ENCODE results near the gene NUP210L.
"Not testable (repeated sequence)": the region's sequence is repeated elsewhere in the genome, so short reads cannot be mapped to it uniquely, and the experiment has no call there.

NUP210L gene

GRCh38 chr1:154075746-154076145, 79.1 kb downstream of the NUP210L start:
- no peaks in the 10 kb centered on the region for H4K20me1 ChIP-seq (ENCODE audit: insufficient read depth, low read length, poor library complexity, severe bottlenecking)
- H3K4me3 ChIP-seq (ENCODE audit: low read length, poor library complexity, severe bottlenecking): no peak overlapping the region
- H3K27me3 ChIP-seq (ENCODE audit: insufficient read depth, low read length, poor library complexity, severe bottlenecking): no peaks in the 10 kb centered on the region
- H2AFZ ChIP-seq (ENCODE audit: low read length): no peak overlapping the region
- peaks cover 4% of the 10 kb centered on the region; the same call in 1 of the 2 replicates for H3K9me3 ChIP-seq (ENCODE audit: insufficient read depth, low read depth, low read length)
- H3K36me3 ChIP-seq (ENCODE audit: insufficient read depth, low read length): no peaks in the 10 kb centered on the region
- no peak overlapping the region for H3K4me2 ChIP-seq (ENCODE audit: low read depth, low read length, poor library complexity, severe bottlenecking)
- H3K9me2 ChIP-seq (replicated peaks; ENCODE audit: low read depth, low read length): no peaks in the 10 kb centered on the region
- no peak overlapping the region for H3K9ac ChIP-seq (ENCODE audit: low read depth, low read length, poor library complexity, severe bottlenecking)
- H3K79me2 ChIP-seq (ENCODE audit: insufficient read depth, low read length): no peaks in the 10 kb centered on the region
- no peaks in the 10 kb centered on the region for H3F3A ChIP-seq (ENCODE audit: low read depth)
- no peaks in the 10 kb centered on the region for H3K4me1 ChIP-seq (ENCODE audit: insufficient read depth, low read length, poor library complexity, severe bottlenecking)
- no peak for TF ChIP-seq EZH2phosphoT487 (IDR thresholded peaks at IDR 0.05; ENCODE audit: borderline replicate concordance)
- TF ChIP-seq, protein P1, sequence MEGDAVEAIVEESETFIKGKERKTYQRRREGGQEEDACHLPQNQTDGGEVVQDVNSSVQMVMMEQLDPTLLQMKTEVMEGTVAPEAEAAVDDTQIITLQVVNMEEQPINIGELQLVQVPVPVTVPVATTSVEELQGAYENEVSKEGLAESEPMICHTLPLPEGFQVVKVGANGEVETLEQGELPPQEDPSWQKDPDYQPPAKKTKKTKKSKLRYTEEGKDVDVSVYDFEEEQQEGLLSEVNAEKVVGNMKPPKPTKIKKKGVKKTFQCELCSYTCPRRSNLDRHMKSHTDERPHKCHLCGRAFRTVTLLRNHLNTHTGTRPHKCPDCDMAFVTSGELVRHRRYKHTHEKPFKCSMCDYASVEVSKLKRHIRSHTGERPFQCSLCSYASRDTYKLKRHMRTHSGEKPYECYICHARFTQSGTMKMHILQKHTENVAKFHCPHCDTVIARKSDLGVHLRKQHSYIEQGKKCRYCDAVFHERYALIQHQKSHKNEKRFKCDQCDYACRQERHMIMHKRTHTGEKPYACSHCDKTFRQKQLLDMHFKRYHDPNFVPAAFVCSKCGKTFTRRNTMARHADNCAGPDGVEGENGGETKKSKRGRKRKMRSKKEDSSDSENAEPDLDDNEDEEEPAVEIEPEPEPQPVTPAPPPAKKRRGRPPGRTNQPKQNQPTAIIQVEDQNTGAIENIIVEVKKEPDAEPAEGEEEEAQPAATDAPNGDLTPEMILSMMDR (conservative IDR thresholded peaks at IDR 0.05; ENCODE audit: low read length): no peak

- TF ChIP-seq, protein P1 (conservative IDR thresholded peaks at IDR 0.05; ENCODE audit: low read length): no peak
- no peak for TF ChIP-seq EZH2phosphoT487 (IDR thresholded peaks at IDR 0.05; ENCODE audit: borderline replicate concordance)
Observed at GRCh38 chr1:154062309-154062708, 92.6 kb downstream of the NUP210L start.

DNA sequence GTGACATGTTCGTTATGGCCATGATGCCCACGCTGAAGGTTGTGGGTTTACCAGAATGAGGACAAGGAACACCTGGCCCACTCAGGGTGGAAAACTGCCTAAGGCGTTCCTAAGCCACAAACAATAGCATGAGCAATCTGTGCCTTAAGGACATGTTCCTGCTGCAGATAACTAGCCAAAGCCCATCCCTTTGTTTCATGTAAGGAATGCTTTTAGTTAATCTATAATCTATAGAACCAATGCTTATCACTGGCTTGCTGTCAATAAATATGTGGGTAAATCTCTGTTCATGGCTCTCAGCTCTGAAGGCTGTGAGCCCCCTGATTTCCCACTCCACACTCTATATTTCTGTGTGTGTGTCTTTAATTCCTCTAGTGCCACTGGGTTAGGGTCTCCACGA, 107.4 kb downstream of the NUP210L start:
- not testable (repeated sequence) for H3K9me3 ChIP-seq (ENCODE audit: insufficient read depth, low read depth, low read length); H3K36me3 ChIP-seq (ENCODE audit: insufficient read depth, low read length); H3K9ac ChIP-seq (ENCODE audit: low read depth, low read length, poor library complexity, severe bottlenecking); H3F3A ChIP-seq (ENCODE audit: low read depth); H3K4me1 ChIP-seq (ENCODE audit: insufficient read depth, low read length, poor library complexity, severe bottlenecking); H3K27me3 ChIP-seq (ENCODE audit: insufficient read depth, low read length, poor library complexity, severe bottlenecking); H3K4me2 ChIP-seq (ENCODE audit: low read depth, low read length, poor library complexity, severe bottlenecking); H4K20me1 ChIP-seq (ENCODE audit: insufficient read depth, low read length, poor library complexity, severe bottlenecking); H3K9me2 ChIP-seq (replicated peaks; ENCODE audit: low read depth, low read length); H3K4me3 ChIP-seq (ENCODE audit: low read length, poor library complexity, severe bottlenecking); H3K79me2 ChIP-seq (ENCODE audit: insufficient read depth, low read length); H2AFZ ChIP-seq (ENCODE audit: low read length)

More at GRCh38 chr1:154062309-154062708, 92.6 kb downstream of the NUP210L start:
- H4K20me1 ChIP-seq (ENCODE audit: insufficient read depth, low read length, poor library complexity, severe bottlenecking): no peaks in the 10 kb centered on the region
- no peak overlapping the region for H3K9ac ChIP-seq (ENCODE audit: low read depth, low read length, poor library complexity, severe bottlenecking)
- H3F3A ChIP-seq (ENCODE audit: low read depth): no peaks in the 10 kb centered on the region
- no peaks in the 10 kb centered on the region for H3K4me1 ChIP-seq (ENCODE audit: insufficient read depth, low read length, poor library complexity, severe bottlenecking)
- no peak overlapping the region for H2AFZ ChIP-seq (ENCODE audit: low read length)
- H3K9me2 ChIP-seq (replicated peaks; ENCODE audit: low read depth, low read length): no peaks in the 10 kb centered on the region
- H3K79me2 ChIP-seq (ENCODE audit: insufficient read depth, low read length): no peaks in the 10 kb centered on the region
- no peak overlapping the region for H3K4me3 ChIP-seq (ENCODE audit: low read length, poor library complexity, severe bottlenecking)
- H3K9me3 ChIP-seq (ENCODE audit: insufficient read depth, low read depth, low read length): no peaks in the 10 kb centered on the region
- H3K36me3 ChIP-seq (ENCODE audit: insufficient read depth, low read length): no peaks in the 10 kb centered on the region
- no peaks in the 10 kb centered on the region for H3K27me3 ChIP-seq (ENCODE audit: insufficient read depth, low read length, poor library complexity, severe bottlenecking)
- H3K4me2 ChIP-seq (ENCODE audit: low read depth, low read length, poor library complexity, severe bottlenecking): no peak overlapping the region

GRCh38 chr1:154033697-154034096, 121.2 kb downstream of the NUP210L start:
- H3K36me3 ChIP-seq (ENCODE audit: insufficient read depth, low read length); H2AFZ ChIP-seq (ENCODE audit: low read length): not testable (repeated sequence)

More at GRCh38 chr1:154033697-154034096, 121.2 kb downstream of the NUP210L start:
- H3K9me3 ChIP-seq (ENCODE audit: insufficient read depth, low read depth, low read length); H3K4me3 ChIP-seq (ENCODE audit: low read length, poor library complexity, severe bottlenecking); H3K4me2 ChIP-seq (ENCODE audit: low read depth, low read length, poor library complexity, severe bottlenecking); H3K27me3 ChIP-seq (ENCODE audit: insufficient read depth, low read length, poor library complexity, severe bottlenecking); H3K79me2 ChIP-seq (ENCODE audit: insufficient read depth, low read length); H3K9me2 ChIP-seq (replicated peaks; ENCODE audit: low read depth, low read length); H3K9ac ChIP-seq (ENCODE audit: low read depth, low read length, poor library complexity, severe bottlenecking); H4K20me1 ChIP-seq (ENCODE audit: insufficient read depth, low read length, poor library complexity, severe bottlenecking); H3F3A ChIP-seq (ENCODE audit: low read depth); H3K4me1 ChIP-seq (ENCODE audit: insufficient read depth, low read length, poor library complexity, severe bottlenecking): not testable (repeated sequence)
